GM21723 (cell line): Measurements from ENCODE around the gene ZNF214.
"Not testable (repeated sequence)": the region's sequence is repeated elsewhere in the genome, so short reads cannot be mapped to it uniquely, and the experiment has no call there.

ENCODE experiments used
- ATAC-seq: cut with Tn5 transposase; IDR thresholded peaks from one replicate; pipeline ENCODE4 v1.9.1; 2021; ENCODE audit warnings: mild to moderate bottlenecking, moderate library complexity; ENCODE audit not compliant: unreplicated experiment

The ZNF214 gene

GRCh38 chr11:6991227-6991626 lies 28.9 kb downstream of the ZNF214 start:
- no peak for ATAC-seq

- no peak for ATAC-seq
Measured at GRCh38 chr11:6988506-6988905, 31.6 kb downstream of the ZNF214 start.

DNA sequence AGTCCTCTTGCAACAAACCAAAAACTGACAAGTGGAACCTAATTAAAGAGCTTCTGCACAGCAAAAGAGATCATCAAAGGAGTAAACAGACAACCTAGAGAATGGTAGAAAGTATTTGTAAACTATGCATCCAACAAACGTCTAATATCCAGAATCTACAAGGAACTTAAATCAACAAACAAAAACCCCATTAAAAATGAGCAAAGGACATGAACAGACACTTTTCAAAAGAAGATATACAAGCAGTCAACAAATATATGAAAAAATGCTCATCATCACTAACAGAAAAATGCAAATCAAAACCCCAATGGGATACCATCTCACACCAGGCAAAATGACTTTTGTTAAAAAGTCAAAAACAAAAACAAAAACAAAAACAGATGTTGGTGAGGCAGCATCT lies 33.7 kb downstream of the ZNF214 start:
- no peak for ATAC-seq

- no peak for ATAC-seq
Measured at GRCh38 chr11:6979365-6979764, 40.8 kb downstream of the ZNF214 start.

DNA sequence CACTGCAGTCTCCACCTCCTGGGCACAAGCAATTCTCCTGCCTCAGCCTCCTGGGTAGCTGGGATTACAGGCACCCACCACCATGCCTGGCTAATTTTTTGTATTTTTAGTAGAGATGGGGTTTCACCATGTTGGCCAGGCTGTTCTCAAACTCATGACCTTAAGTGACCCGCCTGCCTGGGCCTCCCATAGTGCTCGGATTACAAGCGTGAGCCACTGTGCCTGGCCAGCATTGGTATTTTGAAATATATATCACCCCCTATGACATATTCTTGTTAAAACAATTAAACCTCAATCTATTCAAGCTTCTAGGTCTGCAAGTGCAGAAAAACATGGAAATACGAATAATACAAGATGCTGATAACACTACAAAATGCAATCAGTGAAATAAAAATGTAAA lies 50.3 kb downstream of the ZNF214 start:
- not testable (repeated sequence) for ATAC-seq

DNA sequence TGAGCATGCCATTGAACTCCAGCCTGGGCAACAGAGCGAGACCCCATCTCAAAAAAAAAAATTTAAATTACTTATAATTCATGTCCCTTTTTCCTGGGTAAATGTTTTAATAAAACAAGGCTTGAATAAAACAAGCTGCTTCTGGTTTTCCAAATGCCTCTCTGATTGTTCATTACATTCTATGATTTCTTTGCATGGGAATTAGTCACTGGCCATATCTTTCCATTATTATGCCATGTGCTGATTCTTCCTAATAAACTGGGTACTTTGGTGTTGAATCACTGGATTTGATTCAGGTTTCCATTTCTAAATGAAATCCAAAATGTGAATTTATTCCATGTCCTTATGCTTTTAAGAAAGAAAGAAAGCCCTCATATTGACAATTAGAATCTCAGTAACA lies 51.3 kb downstream of the ZNF214 start:
- ATAC-seq = no peak

DNA sequence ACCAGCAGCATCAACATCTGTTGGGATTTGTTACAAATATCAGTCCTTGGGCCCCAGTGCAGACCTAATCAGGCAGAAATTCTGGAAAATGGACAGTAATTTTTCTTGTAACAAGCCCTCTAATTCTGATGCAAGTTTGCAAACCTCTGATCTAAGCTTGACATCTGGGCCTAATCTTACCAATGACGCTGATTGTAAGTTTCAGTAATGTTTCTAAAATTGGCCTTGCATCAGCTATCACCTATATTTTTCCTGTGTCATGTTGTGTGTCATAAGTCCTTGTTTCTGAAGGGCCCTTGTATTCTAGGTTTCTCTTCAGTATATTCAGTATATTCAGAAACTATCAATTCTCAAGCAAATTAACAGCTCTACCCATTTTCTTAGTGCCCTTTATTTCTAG lies 57.5 kb downstream of the ZNF214 start:
- ATAC-seq = peak; percentile 81

GRCh38 chr11:6962141-6962540 lies 58.0 kb downstream of the ZNF214 start:
- no peak for ATAC-seq

DNA sequence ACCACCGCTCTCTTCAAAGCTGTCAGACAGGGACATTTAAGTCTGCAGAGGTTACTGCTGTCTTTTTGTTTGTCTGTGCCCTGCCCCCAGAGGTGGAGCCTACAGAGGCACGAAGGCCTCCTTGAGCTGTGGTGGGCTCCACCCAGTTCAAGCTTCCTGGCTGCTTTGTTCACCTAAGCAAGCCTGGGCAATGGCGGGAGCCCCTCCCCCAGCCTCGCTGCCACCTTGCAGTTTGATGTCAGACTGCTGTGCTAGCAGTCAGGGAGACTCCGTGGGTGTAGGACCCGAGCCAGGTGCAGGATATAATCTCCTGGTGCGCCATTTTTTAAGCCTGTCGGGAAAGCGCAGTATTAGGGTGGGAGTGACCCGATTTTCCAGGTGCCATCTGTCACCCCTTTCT lies 65.9 kb downstream of the ZNF214 start:
- ATAC-seq = not testable (repeated sequence)
